Activated T-cell treated with anti-CD3 and anti-CD28 coated beads, Interleukin-2, amount 50 U/mL, for 24 hours (primary cell): ENCODE results near the gene MYRIP.
"Not testable (repeated sequence)": the region's sequence is repeated elsewhere in the genome, so short reads cannot be mapped to it uniquely, and the experiment has no call there.

Experiments used
- DNase-seq: peaks from one replicate; pipeline ENCODE4 v3.0.0-alpha.2; 2020
- H3K27ac Mint-ChIP-seq: 2 replicates; pipeline ENCODE4 v1.8.0; 2020; ENCODE audit warnings: mild to moderate bottlenecking, mixed read lengths
- H3K27me3 Mint-ChIP-seq: 2 replicates; pipeline ENCODE4 v1.8.0; 2020; ENCODE audit warnings: mixed read lengths
- H3K36me3 Mint-ChIP-seq: 2 replicates; pipeline ENCODE4 v1.8.0; 2020; ENCODE audit warnings: low read depth, mixed read lengths
- H3K4me1 Mint-ChIP-seq: 2 replicates; pipeline ENCODE4 v1.8.0; 2020; ENCODE audit warnings: low read depth, mixed read lengths
- H3K4me3 Mint-ChIP-seq: 2 replicates; pipeline ENCODE4 v1.8.0; 2020; ENCODE audit warnings: mild to moderate bottlenecking, moderate library complexity, mixed read lengths
- H3K9me3 Mint-ChIP-seq: 2 replicates; pipeline ENCODE4 v1.8.0; 2020; ENCODE audit warnings: mixed read lengths

MYRIP gene

DNA sequence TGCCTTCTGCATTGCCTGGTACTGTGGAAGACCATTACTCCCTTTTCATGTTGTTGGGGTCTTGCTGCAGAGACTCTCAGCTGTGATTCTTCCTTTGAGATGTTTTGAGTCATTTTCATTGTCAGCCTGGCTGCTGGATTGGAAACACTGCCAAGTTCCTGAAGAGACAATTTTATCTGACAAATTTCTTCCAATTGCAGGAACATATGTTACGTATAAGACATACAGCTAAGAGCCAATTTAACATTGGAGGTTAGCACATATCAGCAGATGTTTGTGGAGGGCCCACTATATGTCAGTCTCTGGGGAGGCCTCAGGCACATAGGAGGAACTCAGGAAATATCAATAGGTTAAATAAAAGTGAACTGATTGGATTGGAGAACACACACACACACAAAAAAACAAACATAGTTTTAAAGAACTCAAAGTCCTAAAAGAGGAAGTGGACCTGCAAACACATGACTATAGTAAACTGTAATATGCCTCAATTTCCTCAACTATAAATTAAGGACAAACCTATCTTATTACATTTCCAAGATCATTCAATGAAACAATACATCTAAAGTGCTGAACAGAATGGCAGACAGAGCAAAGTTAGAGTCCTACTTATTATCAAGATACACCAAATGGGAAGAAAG lies 172.3 kb downstream of the MYRIP start:
- Mint-ChIP-seq H3K27me3 (no peaks in the 10 kb centered on the region), H3K9me3 (peaks cover 2% of the 10 kb centered on the region), H3K27ac (no peak overlapping the region), H3K36me3 (no peaks in the 10 kb centered on the region), H3K4me3 (no peak overlapping the region), H3K4me1 (no peaks in the 10 kb centered on the region)
- no peak for DNase-seq

DNA sequence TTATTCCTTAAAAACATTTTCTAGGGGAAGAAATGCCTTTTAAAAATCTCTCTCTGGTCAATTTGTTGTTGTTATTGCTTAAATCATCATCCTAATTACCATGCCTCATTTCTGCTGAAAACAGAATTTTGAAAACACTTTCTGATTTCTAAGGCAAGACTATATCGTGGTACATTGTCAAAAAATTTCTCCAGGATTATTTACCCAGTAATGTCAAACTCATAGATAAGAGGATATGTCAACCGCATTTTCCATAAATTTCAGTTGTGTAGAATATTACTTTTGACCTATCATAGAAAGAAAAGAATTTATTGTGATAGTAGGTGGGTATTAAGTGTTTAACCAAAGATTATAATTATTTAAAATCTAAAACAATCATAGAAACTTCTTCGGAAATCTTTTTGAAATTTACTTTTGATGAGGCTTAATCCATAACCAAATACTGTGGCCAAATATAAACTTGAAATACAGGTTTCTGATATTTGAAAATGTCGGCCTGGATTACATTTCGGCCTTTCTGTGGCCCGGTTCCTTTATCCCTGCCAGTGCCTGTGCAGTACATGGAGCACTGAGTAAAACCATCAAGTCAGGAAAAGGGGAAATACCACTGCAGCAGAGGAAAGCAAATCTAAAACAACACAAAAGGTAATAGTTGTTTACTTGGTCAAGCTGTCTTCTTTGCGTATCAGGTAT lies 173.4 kb downstream of the MYRIP start:
- no peak overlapping the region for H3K4me3 Mint-ChIP-seq
- peaks cover 2% of the 10 kb centered on the region for H3K9me3 Mint-ChIP-seq
- DNase-seq = no peak
- no peaks in the 10 kb centered on the region for H3K4me1 Mint-ChIP-seq
- H3K36me3 Mint-ChIP-seq = no peaks in the 10 kb centered on the region
- H3K27me3 Mint-ChIP-seq = no peaks in the 10 kb centered on the region
- H3K27ac Mint-ChIP-seq = no peak overlapping the region

GRCh38 chr3:39989746-39990145 lies 180.3 kb downstream of the MYRIP start:
- H3K4me3 Mint-ChIP-seq = no peak overlapping the region
- no peak overlapping the region for H3K27ac Mint-ChIP-seq
- peaks cover 29% of the 10 kb centered on the region for H3K27me3 Mint-ChIP-seq
- H3K36me3 Mint-ChIP-seq = no peaks in the 10 kb centered on the region
- peaks cover 4% of the 10 kb centered on the region for H3K9me3 Mint-ChIP-seq
- no peak for DNase-seq
- H3K4me1 Mint-ChIP-seq = no peaks in the 10 kb centered on the region

GRCh38 chr3:39990532-39990931 lies 181.1 kb downstream of the MYRIP start:
- no peaks in the 10 kb centered on the region for H3K36me3 Mint-ChIP-seq
- DNase-seq = no peak
- no peaks in the 10 kb centered on the region for H3K4me1 Mint-ChIP-seq
- H3K27ac Mint-ChIP-seq = no peak overlapping the region
- H3K4me3 Mint-ChIP-seq = no peak overlapping the region
- H3K27me3 Mint-ChIP-seq = peaks cover 29% of the 10 kb centered on the region
- H3K9me3 Mint-ChIP-seq = peaks cover 8% of the 10 kb centered on the region

GRCh38 chr3:40008796-40009195 lies 199.4 kb downstream of the MYRIP start:
- Mint-ChIP-seq H3K27me3 (no peaks in the 10 kb centered on the region), H3K27ac (no peak overlapping the region), H3K4me1 (no peaks in the 10 kb centered on the region), H3K9me3 (no peaks in the 10 kb centered on the region), H3K36me3 (no peaks in the 10 kb centered on the region), H3K4me3 (no peak overlapping the region)
- no peak for DNase-seq

GRCh38 chr3:40009991-40010390 lies 200.6 kb downstream of the MYRIP start:
- H3K36me3 Mint-ChIP-seq = no peaks in the 10 kb centered on the region
- DNase-seq = no peak
- H3K4me1 Mint-ChIP-seq = no peaks in the 10 kb centered on the region
- H3K27me3 Mint-ChIP-seq = no peaks in the 10 kb centered on the region
- H3K27ac Mint-ChIP-seq = no peak overlapping the region
- no peak overlapping the region for H3K4me3 Mint-ChIP-seq
- no peaks in the 10 kb centered on the region for H3K9me3 Mint-ChIP-seq

DNA sequence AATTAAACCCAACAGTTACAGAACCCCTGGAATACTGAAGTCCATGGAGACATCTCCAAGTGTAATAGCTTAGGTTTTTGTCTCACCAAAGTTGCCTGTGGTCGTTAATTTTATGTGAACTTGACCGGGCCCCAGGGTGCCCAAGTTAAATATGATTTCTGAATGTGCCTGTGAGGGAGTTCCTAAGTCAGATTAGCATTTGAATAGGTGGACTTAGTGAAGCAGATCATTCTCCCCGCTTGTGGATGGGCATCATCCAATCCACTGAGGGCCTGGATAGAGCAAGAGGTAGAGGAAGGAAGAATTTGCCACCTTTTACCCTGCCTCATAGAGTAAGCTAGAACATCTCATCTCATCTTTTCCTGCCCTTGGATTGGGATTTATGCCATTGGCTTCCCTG lies 203.0 kb downstream of the MYRIP start:
- no peak overlapping the region for H3K27ac Mint-ChIP-seq
- no peaks in the 10 kb centered on the region for H3K36me3 Mint-ChIP-seq
- no peaks in the 10 kb centered on the region for H3K9me3 Mint-ChIP-seq
- H3K27me3 Mint-ChIP-seq = no peaks in the 10 kb centered on the region
- H3K4me3 Mint-ChIP-seq = no peak overlapping the region
- DNase-seq = no peak
- no peaks in the 10 kb centered on the region for H3K4me1 Mint-ChIP-seq

DNA sequence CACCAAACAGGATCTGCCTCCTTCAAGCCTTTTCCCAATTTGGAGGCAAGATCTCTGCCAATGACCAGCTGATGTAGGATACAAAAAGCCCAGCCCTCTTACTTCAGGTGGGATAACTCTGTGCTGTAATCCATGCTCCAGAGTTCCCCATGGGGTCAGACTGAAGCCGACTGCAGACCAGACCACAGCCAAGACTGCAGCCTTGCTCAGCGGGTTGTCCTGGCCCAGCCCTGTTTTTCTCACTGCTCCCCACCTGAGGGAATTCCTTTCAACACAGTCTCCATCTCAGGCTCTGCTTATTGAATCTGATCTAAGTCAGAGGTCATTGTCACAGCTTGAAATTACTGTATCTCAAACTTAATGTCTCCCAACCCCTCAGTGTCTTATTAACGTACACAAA lies 207.0 kb downstream of the MYRIP start:
- DNase-seq = no peak
- H3K4me3 Mint-ChIP-seq = no peak overlapping the region
- H3K9me3 Mint-ChIP-seq = no peaks in the 10 kb centered on the region
- no peaks in the 10 kb centered on the region for H3K27me3 Mint-ChIP-seq
- no peak overlapping the region for H3K27ac Mint-ChIP-seq
- no peaks in the 10 kb centered on the region for H3K4me1 Mint-ChIP-seq
- no peaks in the 10 kb centered on the region for H3K36me3 Mint-ChIP-seq

- H3K27me3 Mint-ChIP-seq = peaks cover 7% of the 10 kb centered on the region
- no peaks in the 10 kb centered on the region for H3K36me3 Mint-ChIP-seq
- H3K9me3 Mint-ChIP-seq = no peaks in the 10 kb centered on the region
- H3K4me3 Mint-ChIP-seq = no peak overlapping the region
- no peaks in the 10 kb centered on the region for H3K4me1 Mint-ChIP-seq
- no peak overlapping the region for H3K27ac Mint-ChIP-seq
- no peak for DNase-seq
Observed at GRCh38 chr3:40018369-40018768, 209.0 kb downstream of the MYRIP start.

DNA sequence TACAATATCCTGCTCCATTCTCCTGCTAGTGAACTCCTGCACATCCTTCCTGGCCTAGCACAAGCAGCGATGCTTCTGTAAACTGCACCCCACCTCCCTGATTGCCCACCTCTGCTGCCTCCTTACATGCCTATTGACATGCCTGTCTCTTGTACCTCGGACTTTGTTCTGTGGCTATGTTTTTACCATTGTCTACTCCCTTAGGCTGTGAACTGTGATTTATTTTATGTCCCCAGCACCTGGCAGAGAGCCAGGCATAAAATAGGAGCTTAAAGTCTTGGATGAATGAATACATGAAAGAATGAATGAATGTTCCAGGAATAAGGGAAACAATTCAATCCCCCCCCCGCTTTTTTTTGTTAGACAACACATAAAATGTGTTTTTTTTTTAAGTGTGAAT lies 210.0 kb downstream of the MYRIP start:
- no peaks in the 10 kb centered on the region for H3K36me3 Mint-ChIP-seq
- peaks cover 9% of the 10 kb centered on the region for H3K27me3 Mint-ChIP-seq
- no peaks in the 10 kb centered on the region for H3K4me1 Mint-ChIP-seq
- H3K9me3 Mint-ChIP-seq = peaks cover 2% of the 10 kb centered on the region
- H3K27ac Mint-ChIP-seq = no peak overlapping the region
- no peak for DNase-seq
- H3K4me3 Mint-ChIP-seq = no peak overlapping the region

- DNase-seq = no peak
- no peak overlapping the region for H3K4me3 Mint-ChIP-seq
- peaks cover 9% of the 10 kb centered on the region for H3K27me3 Mint-ChIP-seq
- H3K9me3 Mint-ChIP-seq = peaks cover 8% of the 10 kb centered on the region
- H3K4me1 Mint-ChIP-seq = no peaks in the 10 kb centered on the region
- H3K27ac Mint-ChIP-seq = no peak overlapping the region
- no peaks in the 10 kb centered on the region for H3K36me3 Mint-ChIP-seq
Observed at GRCh38 chr3:40020689-40021088, 211.3 kb downstream of the MYRIP start.

GRCh38 chr3:40021338-40021737 lies 211.9 kb downstream of the MYRIP start:
- no peak for DNase-seq
- H3K27me3 Mint-ChIP-seq = peaks cover 9% of the 10 kb centered on the region
- no peaks in the 10 kb centered on the region for H3K36me3 Mint-ChIP-seq
- no peak overlapping the region for H3K27ac Mint-ChIP-seq
- no peak overlapping the region for H3K4me3 Mint-ChIP-seq
- peaks cover 14% of the 10 kb centered on the region for H3K9me3 Mint-ChIP-seq
- H3K4me1 Mint-ChIP-seq = no peaks in the 10 kb centered on the region

GRCh38 chr3:40022297-40022827 lies 213.0 kb downstream of the MYRIP start:
- peaks cover 19% of the 10 kb centered on the region for H3K9me3 Mint-ChIP-seq
- H3K36me3 Mint-ChIP-seq = no peaks in the 10 kb centered on the region
- no peak for DNase-seq
- no peaks in the 10 kb centered on the region for H3K4me1 Mint-ChIP-seq
- no peak overlapping the region for H3K27ac Mint-ChIP-seq
- H3K27me3 Mint-ChIP-seq = peaks cover 9% of the 10 kb centered on the region
- H3K4me3 Mint-ChIP-seq = no peak overlapping the region

GRCh38 chr3:40024526-40024925 lies 215.1 kb downstream of the MYRIP start:
- Mint-ChIP-seq H3K9me3 (peaks cover 19% of the 10 kb centered on the region), H3K4me3 (no peak overlapping the region), H3K36me3 (no peaks in the 10 kb centered on the region), H3K4me1 (no peaks in the 10 kb centered on the region), H3K27me3 (peaks cover 12% of the 10 kb centered on the region), H3K27ac (no peak overlapping the region)
- DNase-seq = no peak

GRCh38 chr3:40025892-40026291 lies 216.5 kb downstream of the MYRIP start:
- not testable (repeated sequence) for H3K36me3 Mint-ChIP-seq, DNase-seq, H3K4me3 Mint-ChIP-seq, H3K27ac Mint-ChIP-seq, H3K4me1 Mint-ChIP-seq
- Mint-ChIP-seq H3K27me3 (peaks cover 13% of the 10 kb centered on the region), H3K9me3 (peaks cover 19% of the 10 kb centered on the region)
